K562 (cell line): Measurements from ENCODE around the gene ERC2. TPM values are rescaled to one million over a fixed set of nuclear protein-coding genes. Genes with fewer than 3 reads are reported as not detected.

Source experiments
- ATAC-seq: fragments of 200-7000 bp; cut with Tn5 transposase; 3 replicates; pipeline ENCODE4 v1.9.1; 2020; ENCODE audit warnings: moderate library complexity
- BruUV-seq: library from RNA; stranded (reverse); fragments of 400-500 nt; replicated peaks from 2 replicates; lab custom pipeline; 2021; lab: Mats Ljungman, UMichigan
- CTCF ChIA-PET: fragments of 300-600 bp; formaldehyde crosslinking; extraction: SDS; loops from one replicate; lab custom pipeline; 2021; ENCODE audit warnings: low intra/inter-chr PET ratio; lab: Yijun Ruan, JAX
- POLR2A ChIA-PET: fragments of 300-600, 350-650 bp; sonication (Branson Sonifier 250); formaldehyde crosslinking; extraction: SDS; loops from one replicate; lab custom pipeline; 2021; ENCODE audit warnings: antibody characterized with exemption, inconsistent platforms; lab: Yijun Ruan, JAX
- DNase-seq, 4 experiments: peaks; one replicate each; pipeline versions ENCODE4 v3.0.0 to v3.0.0-alpha.2; 2011 to 2018; ENCODE audit warnings: low spot score in 3 of 4, mixed read lengths in 3 of 4; ENCODE audit errors: extremely low read depth in 1 of 4
- FAIRE-seq: peaks from 2 replicates; lab custom pipeline; 2011; peaks lifted over from hg19 to GRCh38; lab: Jason Lieb, UNC
- H2AFZ ChIP-seq: 2 replicates; pipeline ENCODE4 v1.6.0; 2011; ENCODE audit warnings: low read depth, low read length, control low read depth, inconsistent platforms
- H3K27ac ChIP-seq: fragments of 200-600 bp; 3 replicates; pipeline ENCODE4 v1.8.0; 2011; ENCODE audit warnings: low read depth, mild to moderate bottlenecking, control low read depth, inconsistent platforms, low read length, moderate library complexity, mixed read lengths; ENCODE audit errors: extremely low read depth
- H3K27me3 ChIP-seq, 2 experiments: fragments of 300-600 bp in 1 of 2; 2 replicates in 1 of 2; 3 replicates in 1 of 2; pipeline versions ENCODE4 v1.6.0 to v1.8.0; 2011; ENCODE audit warnings: inconsistent platforms in 2 of 2, low read length in 2 of 2, mild to moderate bottlenecking in 1 of 2, mixed read lengths in 1 of 2, moderate library complexity in 1 of 2; ENCODE audit not compliant: control insufficient read depth in 2 of 2, insufficient read depth in 2 of 2
- H3K36me3 ChIP-seq: fragments of 300-600 bp; 3 replicates; pipeline ENCODE4 v1.8.0; 2011; ENCODE audit warnings: mild to moderate bottlenecking, low read length, inconsistent platforms; ENCODE audit not compliant: control insufficient read depth, insufficient read depth
- H3K4me1 ChIP-seq, 2 experiments: fragments of 200-600 bp in 1 of 2; replicated peaks in 1 of 2; 2 replicates in 1 of 2; 3 replicates in 1 of 2; pipeline versions ENCODE4 v1.5.1 to v1.8.0; 2011; ENCODE audit warnings: inconsistent platforms in 2 of 2, low read length in 2 of 2, mild to moderate bottlenecking in 1 of 2, mixed read lengths in 1 of 2, moderate library complexity in 1 of 2; ENCODE audit not compliant: control insufficient read depth in 2 of 2, insufficient read depth in 2 of 2
- H3K4me2 ChIP-seq: 2 replicates; pipeline ENCODE4 v1.6.1; 2011; ENCODE audit warnings: low read length, control low read depth, inconsistent platforms, mixed read lengths; ENCODE audit not compliant: insufficient read depth
- H3K4me3 ChIP-seq: fragments of 200-600 bp; sonication (generic), shearing (Covaris generic); 2 replicates; pipeline ENCODE4 v1.5.1; 2016; ENCODE audit warnings: control low read depth, inconsistent platforms
- H3K79me2 ChIP-seq: fragments of 200-600 bp; 3 replicates; pipeline ENCODE4 v1.8.0; 2011; ENCODE audit warnings: low read length, inconsistent platforms; ENCODE audit not compliant: control insufficient read depth, insufficient read depth
- H3K9ac ChIP-seq, 2 experiments: 2 replicates each; pipeline versions ENCODE4 v1.6.0 to v1.6.1; 2011; ENCODE audit warnings: low read depth in 2 of 2, low read length in 2 of 2, control low read depth in 1 of 2, inconsistent platforms in 1 of 2, mild to moderate bottlenecking in 1 of 2, mixed read lengths in 1 of 2; ENCODE audit not compliant: insufficient read depth in 1 of 2
- H3K9me1 ChIP-seq: one replicate; pipeline ENCODE4 v1.6.0; 2011; ENCODE audit warnings: inconsistent platforms, mild to moderate bottlenecking, low read length, moderate library complexity; ENCODE audit not compliant: control insufficient read depth, insufficient read depth
- H3K9me3 ChIP-seq: replicated peaks from 2 replicates; pipeline ENCODE4 v1.5.1; 2011; ENCODE audit warnings: low read depth, low read length, inconsistent platforms; ENCODE audit not compliant: control insufficient read depth, insufficient read depth
- H4K20me1 ChIP-seq: replicated peaks from 2 replicates; pipeline ENCODE4 v1.6.1; 2011; ENCODE audit warnings: low read length, inconsistent platforms, mixed read lengths; ENCODE audit not compliant: control insufficient read depth, insufficient read depth
- BDP1 ChIP-seq: IDR thresholded peaks from 3 replicates; pipeline ENCODE4 v1.6.1; 2011; ENCODE audit not compliant: insufficient read length, insufficient read depth
- EGR1 ChIP-seq: fragments of 450-650 bp; conservative IDR thresholded peaks from 2 replicates; pipeline ENCODE4 v1.6.1; 2017; ENCODE audit warnings: mild to moderate bottlenecking
- FOS ChIP-seq: IDR thresholded peaks from 3 replicates; pipeline ENCODE4 v1.6.1; 2011; ENCODE audit not compliant: insufficient read length; ENCODE audit errors: extremely low read depth
- KLF6 ChIP-seq: fragments of 250-450 bp; sonication (Bioruptor Pico); IDR thresholded peaks from 2 replicates; pipeline ENCODE4 v1.4.0; 2020; ENCODE audit warnings: mild to moderate bottlenecking, moderate library complexity, borderline replicate concordance
- POU5F1 ChIP-seq: fragments of 150-350 bp; IDR thresholded peaks from 2 replicates; pipeline ENCODE4 v1.6.1; 2014; ENCODE audit warnings: borderline replicate concordance, low read length, low read depth, mild to moderate bottlenecking; ENCODE audit not compliant: partially characterized antibody
- RBBP5 ChIP-seq: fragments of 200-600 bp; sonication (generic); IDR thresholded peaks from 2 replicates; pipeline ENCODE4 v1.6.1; 2012; ENCODE audit warnings: borderline replicate concordance, mild to moderate bottlenecking, low read length, control low read depth, inconsistent platforms; ENCODE audit not compliant: insufficient read depth, poor library complexity, severe bottlenecking
- STAG1 ChIP-seq: sonication (generic); formaldehyde crosslinking; IDR thresholded peaks from 2 replicates; pipeline ENCODE4 v1.5.0; 2020; ENCODE audit warnings: missing genetic modification reagents, borderline replicate concordance
- TCF7 ChIP-seq: sonication (generic); IDR thresholded peaks from 2 replicates; pipeline ENCODE4 v1.6.1; 2016; ENCODE audit warnings: antibody characterized with exemption, borderline replicate concordance
- in situ Hi-C: fragments of 300-500 bp; cut with MboI; formaldehyde crosslinking; loops from 4 replicates; pipeline ENCODE4 v1.15.0; 2018; ENCODE audit warnings: inconsistent platforms, mixed read lengths
- intact Hi-C: fragments of 100-400 bp; cut with micrococcal nuclease; formaldehyde crosslinking; loops from 2 replicates; pipeline ENCODE4 v1.14.2; 2022
- polyA plus RNA-seq, 8 experiments: library from polyadenylated mRNA; depleted of rRNA in 4 of 8; stranded (reverse) in 5 of 8; unstranded in 3 of 8; fragments of >200 nt; fragmentation: Nextera tagmentation in 2 of 8; fragmentation: Illumina TruSeq in 1 of 8; extraction: Ambion mirVana in 2 of 8; extraction: Trizol in 1 of 8; gene quantifications; 2 replicates each; pipeline versions ENCODE4 v1.2.1 to v1.2.3, GENCODE V29; 2011 to 2014; ENCODE audit warnings: inconsistent platforms in 1 of 8, missing spikeins in 1 of 8
- total RNA-seq, 7 experiments: library from RNA; depleted of rRNA in 6 of 7; stranded (reverse); fragments of >200 nt in 6 of 7; fragmentation: Illumina TruSeq in 2 of 7; extraction: Trizol in 2 of 7; gene quantifications; 2 replicates each; pipeline versions ENCODE4 v1.2.1 to v1.2.3, GENCODE V29; 2011 to 2021; ENCODE audit warnings: low replicate concordance in 1 of 7
- TF ChIP-seq, protein P1 (sequence below): sonication (generic); formaldehyde crosslinking; IDR thresholded peaks from 2 replicates; pipeline ENCODE4 v1.5.0; 2020; ENCODE audit warnings: missing genetic modification reagents
- TF ChIP-seq, protein P2 (sequence below): sonication (generic); formaldehyde crosslinking; IDR thresholded peaks from 2 replicates; pipeline ENCODE4 v1.8.1; 2023; ENCODE audit warnings: mild to moderate bottlenecking, missing genetic modification reagents

ERC2 gene
- total and polyA plus RNA-seq, 9 of the 15 experiments (the other 6 are each of a cell fraction or from before 2014, with no cell fraction given): 0.04 to 0.18 (median 0.07) TPM; not detected in 2

DNA sequence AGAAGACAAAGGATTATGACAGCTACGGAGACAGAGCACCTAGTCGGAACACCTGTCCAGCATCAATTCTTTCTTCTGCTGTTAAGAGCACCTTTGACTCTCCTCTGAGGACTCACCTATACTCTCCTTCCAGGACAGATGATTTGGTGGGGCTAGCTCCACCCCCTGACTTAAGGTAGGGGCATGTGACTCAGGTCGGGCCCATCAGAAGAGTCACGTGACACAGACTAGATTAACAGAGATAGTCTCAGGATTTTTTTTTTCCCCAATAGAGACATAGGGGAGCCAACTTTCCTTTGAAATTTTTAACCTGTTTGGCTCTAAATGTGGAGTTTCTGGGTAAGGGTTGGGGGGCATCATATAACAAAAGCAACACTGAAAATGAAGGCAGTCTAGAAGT is 969.7 kb downstream of the ERC2 start (continued):
- TF ChIP-seq, protein P1, sequence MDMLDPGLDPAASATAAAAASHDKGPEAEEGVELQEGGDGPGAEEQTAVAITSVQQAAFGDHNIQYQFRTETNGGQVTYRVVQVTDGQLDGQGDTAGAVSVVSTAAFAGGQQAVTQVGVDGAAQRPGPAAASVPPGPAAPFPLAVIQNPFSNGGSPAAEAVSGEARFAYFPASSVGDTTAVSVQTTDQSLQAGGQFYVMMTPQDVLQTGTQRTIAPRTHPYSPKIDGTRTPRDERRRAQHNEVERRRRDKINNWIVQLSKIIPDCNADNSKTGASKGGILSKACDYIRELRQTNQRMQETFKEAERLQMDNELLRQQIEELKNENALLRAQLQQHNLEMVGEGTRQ: 0 out of 2 replicates have a peak, but pooled peaks have one; percentile 37
- TF ChIP-seq, all 486 proteins: peak for 3

DNA sequence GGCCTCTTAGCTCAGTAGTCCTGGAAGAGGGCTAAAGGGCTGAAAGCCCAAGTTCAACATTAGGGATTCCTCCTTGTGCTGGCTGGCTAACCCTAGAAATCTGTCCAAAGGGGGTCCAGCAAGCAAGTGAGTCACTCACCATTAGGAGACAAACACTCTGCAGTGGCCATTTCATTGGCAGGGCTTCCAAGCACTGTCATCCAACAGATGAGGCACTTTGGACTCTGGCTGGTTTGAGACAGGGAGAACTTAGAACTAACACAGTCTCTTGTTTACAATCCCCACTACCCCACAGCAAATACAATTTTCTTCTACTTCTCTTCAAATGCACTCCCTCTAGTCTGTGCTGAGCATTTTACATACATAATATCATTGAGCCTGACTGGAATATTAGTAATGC is 971.0 kb downstream of the ERC2 start:
- Histone ChIP-seq H3K79me2 (no peaks in the 10 kb centered on the region), H3K4me2 (no peak overlapping the region), H3K9me1 (no peaks in the 10 kb centered on the region), H3K27ac (no peak overlapping the region), H3K4me1 (no peaks in the 10 kb centered on the region), H3K27me3 (no peaks in the 10 kb centered on the region; a peak in 1 of 5 replicates), H3K9ac (no peak overlapping the region), H4K20me1 (no peaks in the 10 kb centered on the region), H2AFZ (no peak overlapping the region), H3K36me3 (no peaks in the 10 kb centered on the region), H3K4me3 (no peak overlapping the region), H3K9me3 (no peaks in the 10 kb centered on the region)
- in situ Hi-C loops (no loop called here), intact Hi-C loops (no loop called here)
- ChIA-PET POLR2A (no interaction called here), CTCF (no interaction called here)
- ATAC-seq (no peak), FAIRE-seq (no peak), DNase-seq (no peak)
- BruUV-seq: no TSS peak
- TF ChIP-seq RBBP5: no peak
- no peak for TF ChIP-seq TCF7
- no peak for TF ChIP-seq KLF6
- no peak for TF ChIP-seq BDP1
- no peak for TF ChIP-seq POU5F1
- TF ChIP-seq EGR1: no peak
- TF ChIP-seq STAG1 (CRISPR knock-in tag): no peak
- no peak for TF ChIP-seq FOS
- TF ChIP-seq, protein P2, sequence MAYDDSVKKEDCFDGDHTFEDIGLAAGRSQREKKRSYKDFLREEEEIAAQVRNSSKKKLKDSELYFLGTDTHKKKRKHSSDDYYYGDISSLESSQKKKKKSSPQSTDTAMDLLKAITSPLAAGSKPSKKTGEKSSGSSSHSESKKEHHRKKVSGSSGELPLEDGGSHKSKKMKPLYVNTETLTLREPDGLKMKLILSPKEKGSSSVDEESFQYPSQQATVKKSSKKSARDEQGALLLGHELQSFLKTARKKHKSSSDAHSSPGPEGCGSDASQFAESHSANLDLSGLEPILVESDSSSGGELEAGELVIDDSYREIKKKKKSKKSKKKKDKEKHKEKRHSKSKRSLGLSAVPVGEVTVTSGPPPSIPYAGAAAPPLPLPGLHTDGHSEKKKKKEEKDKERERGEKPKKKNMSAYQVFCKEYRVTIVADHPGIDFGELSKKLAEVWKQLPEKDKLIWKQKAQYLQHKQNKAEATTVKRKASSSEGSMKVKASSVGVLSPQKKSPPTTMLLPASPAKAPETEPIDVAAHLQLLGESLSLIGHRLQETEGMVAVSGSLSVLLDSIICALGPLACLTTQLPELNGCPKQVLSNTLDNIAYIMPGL (CRISPR knock-in tag): no peak
